Stomach (tissue), 9 donors: ENCODE measurements around the gene TLE3. TPM values are rescaled to one million over a fixed set of nuclear protein-coding genes. Genes with fewer than 3 reads are reported as not detected.

Experiments used
- DNase-seq, 2 donors: peaks; one replicate each; pipeline versions ENCODE4 v3.0.0 to v3.0.0-alpha.2; 2013 to 2019
- H3K27ac ChIP-seq, 5 donors: fragments of 200-600 bp in 4 of 5; sonication (generic) in 4 of 5; one replicate each; pipeline ENCODE4 v1.5.1; 2013 to 2019; ENCODE audit warnings: mild to moderate bottlenecking in 1 of 5, moderate library complexity in 1 of 5
- H3K27me3 ChIP-seq, 3 donors: fragments of 200-600 bp; sonication (generic); one replicate each; pipeline ENCODE4 v1.5.1; 2017 to 2019; ENCODE audit warnings: mixed run types in 1 of 3
- H3K36me3 ChIP-seq, 4 donors: fragments of 200-600 bp; sonication (generic); 1 replicate in 3 of 4; 2 replicates in 1 of 4; pipeline ENCODE4 v1.5.1; 2016 to 2019
- H3K4me1 ChIP-seq, 4 donors: fragments of 200-600 bp; sonication (generic); one replicate each; pipeline ENCODE4 v1.5.1; 2016 to 2019
- H3K4me3 ChIP-seq, 4 donors: fragments of 200-600 bp; sonication (generic) in 3 of 4; one replicate each; pipeline ENCODE4 v1.5.1; 2016 to 2019; ENCODE audit warnings: mild to moderate bottlenecking in 1 of 4
- H3K9me3 ChIP-seq, 4 donors: fragments of 200-600 bp; sonication (generic); one replicate each; pipeline ENCODE4 v1.5.1; 2016 to 2019
- EP300 ChIP-seq: sonication (generic); formaldehyde crosslinking; IDR thresholded peaks from one replicate; pipeline ENCODE4 v1.6.1; 2017; ENCODE audit warnings: antibody characterized with exemption
- POLR2A ChIP-seq, 4 donors: fragments of 450-650 bp; IDR thresholded peaks; one replicate each; pipeline ENCODE4 v1.6.1; 2016; ENCODE audit warnings: antibody characterized with exemption in 4 of 4, control low read depth in 2 of 4, mild to moderate bottlenecking in 1 of 4, moderate library complexity in 1 of 4
- POLR2AphosphoS5 ChIP-seq, 3 donors: sonication (generic); formaldehyde crosslinking; IDR thresholded peaks; one replicate each; pipeline ENCODE4 v1.6.1; 2016; ENCODE audit warnings: antibody characterized with exemption in 3 of 3
- WGBS, 5 donors: extraction: QIAGEN DNeasy Blood & Tissue Kit in 3 of 5; methylation state at CpG; one replicate each; pipeline versions ENCODE4 v1.1.5 to v1.1.7; 2013 to 2018; 5-methylcytosine and 5-hydroxymethylcytosine counted together
- intact Hi-C: fragments of 100-400 bp; cut with DNase I; formaldehyde crosslinking; loops from one replicate; pipeline ENCODE4 v1.15.1; 2023; ENCODE audit warnings: low total_unique reads
- polyA plus RNA-seq, 3 donors: library from polyadenylated mRNA; stranded (reverse); fragments of 200-250 nt; gene quantifications; one replicate each; pipeline ENCODE4 v1.2.3, GENCODE V29; 2013
- total RNA-seq, 5 donors: library from RNA; depleted of rRNA; stranded (reverse); fragments of >200 nt; gene quantifications; one replicate each; pipeline versions ENCODE4 v1.1.0 to v1.2.3, GENCODE V29; 2014 to 2016
- TF ChIP-seq, protein P1 (sequence below), 7 experiments: fragments of 450-650 bp in 4 of 7; fragments of 200-600 bp in 3 of 7; sonication (generic) in 3 of 7; IDR thresholded peaks; one replicate each; pipeline ENCODE4 v1.5.1; 2016 to 2019; ENCODE audit warnings: antibody characterized with exemption in 7 of 7, control low read depth in 2 of 7, mild to moderate bottlenecking in 1 of 7
- donor health status: healthy with polysubstance abuse.
- donor health status: Bipolar disorder and iron deficiency.
- donor health status: healthy.

TLE3 gene
- total and polyA plus RNA-seq, 8 donors: 13.3 to 186 (median 30.9) TPM

DNA sequence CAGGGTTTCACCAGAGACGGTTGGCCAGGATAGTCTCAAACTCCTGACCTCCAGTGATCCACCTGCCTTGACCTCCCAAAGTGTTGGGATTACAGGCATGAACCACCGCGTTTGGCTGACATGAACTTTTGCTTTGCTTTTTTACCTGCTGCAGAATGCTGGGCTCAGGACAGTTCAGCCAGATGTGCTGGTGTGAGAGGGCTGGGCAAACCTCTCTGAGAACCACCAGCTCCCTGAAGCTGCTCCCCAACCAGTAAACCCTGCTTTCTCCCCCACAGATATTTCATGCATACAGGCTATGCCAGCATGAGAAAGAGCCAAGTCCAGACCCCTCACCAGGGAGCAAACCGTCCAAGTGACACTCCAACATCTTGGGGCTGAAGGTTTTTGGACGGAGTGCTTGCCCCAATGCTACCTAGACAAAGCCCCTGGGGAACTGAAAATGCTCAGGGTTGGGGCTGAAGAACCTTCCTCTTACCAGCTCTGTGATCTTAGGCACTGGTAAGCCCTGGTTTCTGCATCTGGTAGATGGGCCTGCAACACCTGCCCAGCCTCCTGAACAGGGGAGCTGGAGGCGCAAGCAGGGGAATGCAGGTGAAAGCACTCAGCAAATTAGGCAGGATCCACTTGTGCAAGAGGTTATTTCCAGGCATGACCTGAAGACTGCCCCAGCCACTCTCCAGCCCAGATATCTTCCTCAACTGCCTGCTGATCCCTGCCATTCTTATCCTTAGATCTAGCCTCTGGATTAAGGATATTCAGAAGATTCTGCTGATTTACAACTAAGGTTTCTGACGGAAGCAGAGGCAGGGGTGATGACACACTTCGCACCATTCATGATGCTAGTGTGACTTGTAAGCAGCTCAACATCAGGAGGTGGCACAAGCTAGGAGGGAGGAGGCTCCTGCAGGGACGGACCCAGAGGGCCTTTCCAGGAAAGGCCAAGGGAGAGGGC is 78.8 kb downstream of the TLE3 start:
- peaks cover 0 to 14% (median 0%) of the 10 kb centered on the region in 3 donors for H3K27me3 ChIP-seq
- H3K36me3 ChIP-seq: no peaks in the 10 kb centered on the region
- intact Hi-C loops: no loop called here
- no peak overlapping the region for H3K4me3 ChIP-seq
- H3K4me1 ChIP-seq: peaks cover 7 to 14% (median 10%) of the 10 kb centered on the region in 4 donors
- 85 to 96% (median 91%) methylated on average over 8 to 9 of the region's 9 CpGs for WGBS, 5 donors
- no peak for DNase-seq
- no peak for TF ChIP-seq EP300
- TF ChIP-seq, protein P1, sequence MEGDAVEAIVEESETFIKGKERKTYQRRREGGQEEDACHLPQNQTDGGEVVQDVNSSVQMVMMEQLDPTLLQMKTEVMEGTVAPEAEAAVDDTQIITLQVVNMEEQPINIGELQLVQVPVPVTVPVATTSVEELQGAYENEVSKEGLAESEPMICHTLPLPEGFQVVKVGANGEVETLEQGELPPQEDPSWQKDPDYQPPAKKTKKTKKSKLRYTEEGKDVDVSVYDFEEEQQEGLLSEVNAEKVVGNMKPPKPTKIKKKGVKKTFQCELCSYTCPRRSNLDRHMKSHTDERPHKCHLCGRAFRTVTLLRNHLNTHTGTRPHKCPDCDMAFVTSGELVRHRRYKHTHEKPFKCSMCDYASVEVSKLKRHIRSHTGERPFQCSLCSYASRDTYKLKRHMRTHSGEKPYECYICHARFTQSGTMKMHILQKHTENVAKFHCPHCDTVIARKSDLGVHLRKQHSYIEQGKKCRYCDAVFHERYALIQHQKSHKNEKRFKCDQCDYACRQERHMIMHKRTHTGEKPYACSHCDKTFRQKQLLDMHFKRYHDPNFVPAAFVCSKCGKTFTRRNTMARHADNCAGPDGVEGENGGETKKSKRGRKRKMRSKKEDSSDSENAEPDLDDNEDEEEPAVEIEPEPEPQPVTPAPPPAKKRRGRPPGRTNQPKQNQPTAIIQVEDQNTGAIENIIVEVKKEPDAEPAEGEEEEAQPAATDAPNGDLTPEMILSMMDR (IDR thresholded peaks at IDR 0.05): no peak
- no peak for TF ChIP-seq POLR2A (IDR thresholded peaks at IDR 0.05)
- peaks cover 0 to 7% (median 0%) of the 10 kb centered on the region in 4 donors for H3K9me3 ChIP-seq
- no peak overlapping the region for H3K27ac ChIP-seq

DNA sequence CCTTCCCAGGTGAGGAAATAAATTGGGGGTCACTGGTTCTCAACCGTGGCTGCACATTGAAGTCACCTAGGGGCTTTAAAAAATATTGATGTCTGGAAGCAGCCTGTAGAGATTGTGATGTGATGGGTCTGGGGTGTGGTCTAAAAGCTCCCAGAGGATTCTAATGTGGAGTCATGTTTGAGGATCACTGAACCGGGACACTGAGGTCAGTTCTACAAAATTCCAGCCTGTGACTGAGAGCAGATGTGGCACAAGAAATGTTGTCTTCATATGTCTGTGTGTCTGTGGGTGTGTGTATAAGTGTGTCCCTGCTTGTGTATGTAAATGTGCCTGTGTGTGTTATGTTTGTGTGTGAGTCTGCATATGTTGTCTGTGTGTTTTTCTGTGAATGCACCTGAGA is 79.9 kb downstream of the TLE3 start:
- Histone ChIP-seq H3K36me3 (no peaks in the 10 kb centered on the region), H3K27ac (no peak overlapping the region), H3K27me3 (peaks cover 0 to 14% (median 0%) of the 10 kb centered on the region in 3 donors), H3K4me1 (peaks cover 0 to 2% (median under 1%) of the 10 kb centered on the region in 4 donors), H3K9me3 (peaks cover 0 to 7% (median 0%) of the 10 kb centered on the region in 4 donors), H3K4me3 (no peak overlapping the region)
- intact Hi-C loops: no loop called here
- TF ChIP-seq, protein P1 (IDR thresholded peaks at IDR 0.05): no peak
- TF ChIP-seq POLR2AphosphoS5 (IDR thresholded peaks at IDR 0.05): no peak
- TF ChIP-seq POLR2A (IDR thresholded peaks at IDR 0.05): no peak
- TF ChIP-seq EP300: no peak
- DNase-seq: no peak
- WGBS, 5 donors: 91 to 96% (median 91%) methylated on average over 2 of the region's 2 CpGs

DNA sequence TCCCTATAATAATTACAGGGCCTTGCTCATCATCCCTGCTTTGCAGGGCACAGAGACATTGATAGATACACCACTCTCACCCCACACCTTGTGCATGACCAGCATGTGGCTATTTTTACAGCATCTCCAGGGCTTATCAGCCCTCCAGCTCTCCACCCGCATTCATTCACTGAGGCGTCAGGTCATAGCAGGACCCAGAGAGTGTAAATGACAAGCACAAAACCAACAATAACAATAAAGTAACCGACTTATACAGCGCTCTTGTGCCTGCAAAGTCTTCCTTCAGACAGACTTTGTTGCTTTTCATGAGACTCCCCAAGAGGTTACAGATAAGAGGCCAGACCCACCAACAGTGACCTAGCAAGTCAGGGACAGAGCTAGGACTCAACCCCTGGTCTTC is 80.7 kb downstream of the TLE3 start:
- peaks cover 0 to 7% (median 0%) of the 10 kb centered on the region in 4 donors for H3K9me3 ChIP-seq
- no peak for TF ChIP-seq POLR2A (IDR thresholded peaks at IDR 0.05)
- TF ChIP-seq, protein P1 (IDR thresholded peaks at IDR 0.05): no peak
- no peak for TF ChIP-seq POLR2AphosphoS5 (IDR thresholded peaks at IDR 0.05)
- no peak for TF ChIP-seq EP300
- no peaks in the 10 kb centered on the region for H3K4me1 ChIP-seq
- H3K4me3 ChIP-seq: no peak overlapping the region
- H3K27me3 ChIP-seq: peaks cover 0 to 14% (median 0%) of the 10 kb centered on the region in 3 donors
- intact Hi-C loops: no loop called here
- H3K27ac ChIP-seq: no peak overlapping the region
- WGBS, 5 donors: 95 to 98% (median 96%) methylated on average over 4 of the region's 4 CpGs
- no peaks in the 10 kb centered on the region for H3K36me3 ChIP-seq
- no peak for DNase-seq

DNA sequence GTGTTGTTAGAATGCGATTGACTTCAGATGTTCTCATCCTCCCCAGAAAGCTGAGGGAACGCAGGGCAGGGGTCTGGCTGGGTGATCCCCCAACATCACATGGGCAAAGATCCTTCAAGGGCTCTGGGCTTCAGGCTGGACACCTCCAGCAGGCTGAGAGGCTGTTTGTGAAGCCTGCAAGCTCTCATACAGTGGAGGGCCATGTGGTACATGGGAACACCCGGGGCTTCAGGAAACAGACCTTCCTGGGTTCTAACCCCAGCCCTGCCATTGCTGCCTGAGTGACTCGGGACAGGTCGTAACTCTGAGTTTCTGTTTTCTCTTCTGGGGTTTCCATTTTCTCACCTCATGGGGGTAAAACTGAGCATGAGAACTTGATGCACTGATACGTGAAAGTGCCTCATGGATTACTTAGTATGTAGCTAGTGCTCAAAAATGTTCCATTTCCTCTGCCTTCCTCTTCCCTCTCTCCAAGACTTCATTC is 81.2 kb downstream of the TLE3 start:
- peak overlapping the region in 1 of 5 donors; percentile 14 for H3K27ac ChIP-seq
- no peak for TF ChIP-seq POLR2A (IDR thresholded peaks at IDR 0.05)
- DNase-seq: no peak
- 69 to 86% (median 80%) methylated on average over 6 of the region's 6 CpGs for WGBS, 5 donors
- peaks cover 0 to 14% (median 0%) of the 10 kb centered on the region in 3 donors for H3K27me3 ChIP-seq
- intact Hi-C loops: no loop called here
- no peak overlapping the region for H3K4me3 ChIP-seq
- no peaks in the 10 kb centered on the region for H3K4me1 ChIP-seq
- no peaks in the 10 kb centered on the region for H3K36me3 ChIP-seq
- H3K9me3 ChIP-seq: peaks cover 0 to 7% (median 0%) of the 10 kb centered on the region in 4 donors
